Urinary bladder (tissue), 4 donors: ENCODE measurements around the gene GLCE. TPM values are rescaled to one million over a fixed set of nuclear protein-coding genes. Genes with fewer than 3 reads are reported as not detected.
"Not testable (repeated sequence)": the region's sequence is repeated elsewhere in the genome, so short reads cannot be mapped to it uniquely, and the experiment has no call there.

ENCODE experiments used
- DNase-seq: peaks from one replicate; pipeline ENCODE4 v3.0.0-alpha.2; 2015; ENCODE audit errors: extremely low spot score
- H3K27ac ChIP-seq: one replicate; pipeline ENCODE4 v1.5.1; 2013; ENCODE audit warnings: low read depth, mild to moderate bottlenecking, moderate library complexity
- H3K36me3 ChIP-seq: one replicate; pipeline ENCODE4 v1.6.1; 2013; ENCODE audit warnings: mild to moderate bottlenecking, moderate library complexity; ENCODE audit not compliant: insufficient read depth
- H3K4me1 ChIP-seq: one replicate; pipeline ENCODE4 v1.6.1; 2013; ENCODE audit warnings: mild to moderate bottlenecking, moderate library complexity; ENCODE audit not compliant: insufficient read depth
- H3K4me3 ChIP-seq: one replicate; pipeline ENCODE4 v1.5.1; 2013; ENCODE audit warnings: low read depth, low read length
- WGBS: extraction: QIAGEN DNeasy Blood & Tissue Kit; methylation state at CpG from one replicate; pipeline ENCODE4 v1.1.7; 2013; 5-methylcytosine and 5-hydroxymethylcytosine counted together
- polyA plus RNA-seq: library from polyadenylated mRNA; stranded (reverse); fragments of 200-250 nt; gene quantifications from one replicate; pipeline ENCODE4 v1.2.3, GENCODE V29; 2013
- total RNA-seq: library from RNA; depleted of rRNA; stranded (reverse); fragments of >200 nt; gene quantifications from one replicate; pipeline ENCODE4 v1.2.3, GENCODE V29; 2014
- donor health status: healthy with polysubstance abuse.
- donor health status: healthy.

Gene GLCE
- total and polyA plus RNA-seq, 2 donors, result 9.6 to 44.4 TPM

DNA sequence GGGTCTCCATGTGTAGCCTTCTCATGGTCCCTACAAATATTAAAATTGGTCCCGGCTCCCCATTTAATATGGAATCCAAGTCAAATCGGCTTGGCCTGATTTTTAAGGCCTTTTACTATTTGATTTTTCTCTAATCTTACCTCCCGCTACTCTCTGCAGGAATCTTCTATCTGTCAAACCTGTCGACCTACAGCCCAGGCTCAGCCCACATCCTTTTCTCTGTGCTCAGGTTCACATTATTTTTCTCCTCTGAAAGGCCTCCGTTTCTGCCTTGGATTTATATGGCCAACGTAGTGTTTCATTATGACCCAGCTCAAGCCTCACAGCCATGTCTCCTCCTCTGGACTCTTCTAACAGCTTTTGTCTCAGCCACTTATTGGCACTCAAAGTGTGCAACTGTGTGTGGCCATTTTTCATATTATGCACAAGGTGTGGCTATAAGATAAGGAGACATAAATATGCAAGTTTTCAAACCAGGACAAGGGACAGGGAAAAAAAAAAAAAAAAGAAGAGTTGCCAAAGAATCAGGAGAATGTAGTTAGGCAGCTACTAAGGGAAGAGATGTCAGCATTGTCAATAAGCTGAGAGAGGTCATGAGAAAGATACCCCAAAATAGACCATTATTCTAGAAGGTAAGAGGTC is 2.1 kb upstream of the GLCE start:
- H3K36me3 ChIP-seq, result no peaks in the 10 kb centered on the region
- H3K4me1 ChIP-seq, result no peaks in the 10 kb centered on the region
- 81% methylated on average over 6 of the region's 6 CpGs for WGBS
- H3K27ac ChIP-seq, result no peak overlapping the region
- H3K4me3 ChIP-seq, result no peak overlapping the region
- DNase-seq, result no peak

DNA sequence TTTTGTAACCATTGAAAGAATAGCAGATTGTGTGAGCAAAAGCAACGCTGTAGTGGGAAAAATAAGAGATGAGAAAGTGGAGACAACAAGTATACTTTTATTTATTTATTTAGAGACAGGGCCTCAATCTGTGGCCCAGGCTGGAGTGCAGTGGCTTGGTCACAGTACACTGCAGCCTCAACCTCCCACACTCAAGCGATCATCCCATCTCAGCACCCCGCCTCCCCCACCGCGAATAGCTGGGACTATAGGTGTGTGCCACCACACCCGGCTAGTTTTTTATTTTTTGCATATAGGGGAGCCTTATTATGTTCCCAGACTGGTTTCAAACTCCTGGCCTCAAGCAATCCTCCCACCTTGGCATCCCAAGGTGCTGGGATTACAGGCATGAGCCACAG is 1.6 kb upstream of the GLCE start:
- Histone ChIP-seq H3K36me3 (no peaks in the 10 kb centered on the region), H3K4me1 (no peaks in the 10 kb centered on the region), H3K27ac (no peak overlapping the region), H3K4me3 (no peak overlapping the region)
- 92% methylated on average over 6 of the region's 6 CpGs for whole genome bisulfite sequencing
- no peak for DNase-seq

DNA sequence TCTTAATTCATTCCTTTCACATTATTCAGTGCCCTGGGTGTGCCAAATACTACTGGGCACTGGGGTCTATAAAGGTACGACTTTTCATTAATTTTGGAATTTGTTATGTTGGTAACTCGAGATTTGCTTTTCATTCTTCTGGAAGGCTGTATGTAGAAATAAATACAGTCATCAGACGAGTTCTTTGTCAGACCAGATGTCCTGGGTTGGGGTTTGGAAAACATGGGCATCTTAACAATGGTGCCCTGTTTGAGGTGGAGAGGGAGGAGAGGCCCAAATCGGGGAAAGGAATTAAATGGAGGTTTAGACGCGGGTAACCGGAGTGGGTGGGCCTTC is 662 bp upstream of the GLCE start:
- peak overlapping the region; percentile 87 for H3K4me3 ChIP-seq
- H3K27ac ChIP-seq, result peak overlapping the region; percentile 60
- WGBS, result 25% methylated on average over 7 of the region's 7 CpGs
- H3K4me1 ChIP-seq, result no peaks in the 10 kb centered on the region
- no peak for DNase-seq
- no peaks in the 10 kb centered on the region for H3K36me3 ChIP-seq

DNA sequence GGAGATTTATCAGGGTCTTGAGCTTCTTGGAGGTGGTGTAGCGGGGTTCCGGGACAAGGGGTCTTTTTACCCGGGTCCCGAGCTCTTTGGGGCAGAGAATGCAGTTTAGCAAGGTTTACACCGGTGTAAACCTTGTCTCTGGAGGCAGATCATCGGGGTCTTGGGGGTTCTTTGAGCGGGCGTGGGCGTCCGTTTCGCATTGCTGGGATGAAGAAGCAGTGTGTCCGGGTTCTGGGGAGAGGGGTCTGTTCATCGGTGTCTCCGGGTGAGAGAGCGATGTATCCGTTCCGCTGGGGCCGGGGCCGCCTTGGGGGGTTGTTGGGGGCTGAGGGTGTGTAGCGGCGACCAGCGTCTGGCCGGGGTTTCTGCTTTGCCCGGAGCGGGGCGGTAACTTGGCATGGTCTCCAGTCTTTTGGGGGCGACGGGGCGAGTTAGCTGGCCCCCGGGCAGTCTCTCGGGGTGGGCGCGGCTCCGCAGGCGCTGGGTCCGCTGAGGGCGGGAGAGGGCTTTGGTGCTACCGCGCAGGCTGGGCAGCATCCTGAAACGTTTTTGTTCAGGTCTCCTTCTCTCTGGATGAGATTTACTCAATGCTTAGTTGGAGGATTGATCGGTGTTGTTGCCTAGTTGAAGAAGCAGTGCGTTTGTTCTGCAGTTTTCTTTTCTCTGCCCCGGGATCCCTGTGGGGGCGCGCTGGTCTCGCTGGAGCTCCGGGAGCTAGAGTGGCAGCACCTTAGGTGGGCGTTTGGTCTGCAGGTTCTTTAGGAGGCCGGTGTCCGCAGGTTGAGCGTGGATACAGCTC is 843 bp downstream of the GLCE start:
- under 1% methylated on average over 51 of the region's 51 CpGs for WGBS
- no peaks in the 10 kb centered on the region for H3K4me1 ChIP-seq
- DNase-seq, result no peak
- no peaks in the 10 kb centered on the region for H3K36me3 ChIP-seq
- H3K4me3 ChIP-seq, result peak overlapping the region; percentile 87
- no peak overlapping the region for H3K27ac ChIP-seq

DNA sequence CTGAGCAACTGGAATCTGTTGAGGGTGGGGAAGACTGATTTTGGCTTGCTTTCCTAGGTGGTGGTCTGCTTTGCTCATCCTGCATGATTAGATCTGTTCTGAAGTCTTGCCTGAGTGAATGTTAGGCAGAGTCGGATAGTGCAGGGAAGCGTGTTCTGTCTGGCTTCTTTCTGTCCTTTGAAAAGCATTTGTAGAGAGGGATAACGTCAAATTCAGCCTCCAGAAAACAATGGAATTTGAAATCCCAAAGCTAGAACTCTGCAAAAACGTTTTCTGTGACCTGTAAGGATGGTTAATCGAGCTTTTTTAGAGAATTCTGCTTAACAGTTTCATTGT is 1.4 kb downstream of the GLCE start:
- peak overlapping the region; percentile 87 for H3K4me3 ChIP-seq
- 28% methylated on average over 5 of the region's 5 CpGs for WGBS
- no peak for DNase-seq
- no peak overlapping the region for H3K27ac ChIP-seq
- H3K4me1 ChIP-seq, result no peaks in the 10 kb centered on the region
- H3K36me3 ChIP-seq, result no peaks in the 10 kb centered on the region

DNA sequence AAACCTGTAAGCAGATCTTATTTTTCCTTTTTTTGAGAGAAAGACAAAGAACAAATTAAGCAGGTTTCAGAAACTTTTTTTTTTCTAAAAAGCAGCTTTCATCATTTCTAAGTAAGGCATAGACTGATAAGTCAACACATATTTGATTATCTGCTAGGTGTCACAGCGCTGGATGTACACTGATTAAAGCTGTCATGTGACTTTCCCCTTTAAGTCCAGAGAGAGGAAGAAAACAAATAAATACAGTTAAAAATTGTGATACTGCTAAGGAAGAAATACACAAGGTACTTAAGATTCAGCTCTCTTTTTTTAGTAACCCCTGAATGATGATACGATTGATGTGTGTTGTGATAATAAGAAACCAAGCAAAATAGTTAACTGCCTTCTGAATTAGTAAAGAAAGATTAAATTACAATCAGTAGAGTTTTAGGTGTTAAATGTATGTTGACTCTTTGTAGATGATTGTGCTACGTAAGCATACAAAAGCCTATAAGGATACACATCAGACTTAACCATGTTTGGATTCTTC is 2.8 kb downstream of the GLCE start:
- Histone ChIP-seq H3K27ac (no peak overlapping the region), H3K4me1 (no peaks in the 10 kb centered on the region), H3K36me3 (no peaks in the 10 kb centered on the region), H3K4me3 (no peak overlapping the region)
- DNase-seq, result no peak
- WGBS, result 96% methylated on average over 3 of the region's 3 CpGs

DNA sequence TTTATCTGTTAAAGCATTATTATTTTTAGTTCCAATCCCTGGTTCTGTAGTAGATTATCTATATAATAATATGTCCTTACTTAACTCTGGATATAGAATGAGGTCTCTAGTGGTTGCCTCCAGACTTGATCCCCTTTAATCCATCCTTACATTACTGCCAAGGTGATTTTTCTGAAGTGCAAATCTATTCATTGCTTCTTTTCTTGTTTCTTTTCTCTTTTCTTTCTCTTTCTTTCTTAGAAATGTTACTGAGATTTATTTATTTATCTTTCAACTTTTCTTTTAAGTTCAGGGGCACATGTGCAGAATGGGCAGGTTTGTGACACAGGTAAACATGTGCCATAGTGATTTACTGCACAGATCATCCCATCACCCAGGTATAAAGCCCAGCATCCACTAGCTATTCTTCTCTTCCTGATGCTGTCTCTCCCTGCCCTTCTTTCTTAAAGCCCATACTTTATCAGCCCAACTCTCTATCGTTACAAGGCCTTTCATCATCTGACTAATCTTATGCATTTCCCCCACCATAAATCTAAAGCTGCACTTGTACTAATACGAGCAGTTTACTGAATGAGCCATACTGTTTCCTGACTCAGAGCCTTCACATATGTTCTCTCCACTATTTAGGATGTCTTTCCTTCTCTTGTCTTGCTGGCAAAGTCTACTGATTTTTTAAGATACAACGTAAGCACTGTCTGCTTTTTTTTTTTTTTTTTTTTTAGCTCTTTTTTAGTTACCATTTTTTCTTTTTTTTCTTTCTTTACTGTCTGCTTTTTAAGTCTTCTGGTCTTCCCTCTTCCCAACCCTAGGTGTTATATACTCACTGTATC is 4.6 kb downstream of the GLCE start:
- Histone ChIP-seq H3K27ac (no peak overlapping the region), H3K36me3 (no peaks in the 10 kb centered on the region), H3K4me3 (no peak overlapping the region), H3K4me1 (no peaks in the 10 kb centered on the region)
- DNase-seq, result no peak
- 58% methylated on average over 3 of the region's 3 CpGs for WGBS

DNA sequence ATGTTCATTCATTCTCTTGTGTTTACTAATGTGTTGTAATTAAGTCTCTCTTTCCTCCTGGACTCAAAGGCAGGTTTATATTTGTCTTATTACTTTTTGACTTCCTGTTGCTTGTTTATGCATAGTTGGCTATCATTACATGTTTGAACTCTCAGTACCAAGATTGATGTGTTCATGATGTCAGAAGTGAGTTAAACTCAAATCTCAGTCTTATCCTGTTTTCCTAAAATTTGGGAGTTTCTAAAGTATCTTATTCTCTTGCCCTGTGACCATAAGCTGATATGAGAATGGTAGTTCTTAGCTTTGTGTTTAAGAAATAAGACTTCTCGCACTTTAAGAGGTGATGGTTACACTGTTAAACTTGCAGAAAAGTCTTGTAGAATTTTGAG is 5.2 kb downstream of the GLCE start:
- no peak overlapping the region for H3K4me3 ChIP-seq
- H3K27ac ChIP-seq, result no peak overlapping the region
- 98% methylated on average over 1 of the region's 1 CpG for whole genome bisulfite sequencing
- DNase-seq, result no peak
- no peaks in the 10 kb centered on the region for H3K4me1 ChIP-seq
- H3K36me3 ChIP-seq, result no peaks in the 10 kb centered on the region

DNA sequence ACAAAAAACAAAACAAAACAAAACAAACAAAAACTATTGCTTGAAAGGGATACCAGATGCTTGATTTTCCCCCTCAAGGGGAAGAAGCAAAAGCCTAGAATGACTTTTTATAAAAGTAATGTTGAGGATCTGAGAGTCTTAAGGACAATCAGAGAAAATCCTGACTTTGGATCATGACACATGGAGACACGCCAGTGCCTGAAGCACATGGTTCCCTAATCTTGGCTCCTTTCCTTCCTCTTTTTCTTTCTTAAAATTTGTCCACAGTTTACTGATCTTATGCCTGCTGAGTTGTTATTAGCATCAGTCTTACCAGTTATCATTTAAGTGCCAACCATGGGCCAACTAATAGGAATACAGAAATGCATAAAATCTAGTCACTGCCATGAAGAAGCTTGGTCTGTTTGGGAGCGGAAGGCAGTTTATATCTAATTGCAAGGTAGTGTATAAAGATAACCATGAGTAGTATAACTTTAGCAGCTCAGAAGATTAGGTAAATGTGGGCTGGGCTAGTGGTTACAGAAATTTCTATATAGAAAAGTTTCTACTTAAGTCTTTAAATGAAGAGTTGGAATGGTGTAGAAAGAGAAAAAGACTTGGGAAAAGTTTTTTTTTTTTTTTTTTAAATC is 6.9 kb downstream of the GLCE start:
- Histone ChIP-seq H3K36me3 (no peaks in the 10 kb centered on the region), H3K27ac (no peak overlapping the region), H3K4me1 (no peaks in the 10 kb centered on the region), H3K4me3 (no peak overlapping the region)
- WGBS, result 82% methylated on average over 2 of the region's 2 CpGs
- no peak for DNase-seq

DNA sequence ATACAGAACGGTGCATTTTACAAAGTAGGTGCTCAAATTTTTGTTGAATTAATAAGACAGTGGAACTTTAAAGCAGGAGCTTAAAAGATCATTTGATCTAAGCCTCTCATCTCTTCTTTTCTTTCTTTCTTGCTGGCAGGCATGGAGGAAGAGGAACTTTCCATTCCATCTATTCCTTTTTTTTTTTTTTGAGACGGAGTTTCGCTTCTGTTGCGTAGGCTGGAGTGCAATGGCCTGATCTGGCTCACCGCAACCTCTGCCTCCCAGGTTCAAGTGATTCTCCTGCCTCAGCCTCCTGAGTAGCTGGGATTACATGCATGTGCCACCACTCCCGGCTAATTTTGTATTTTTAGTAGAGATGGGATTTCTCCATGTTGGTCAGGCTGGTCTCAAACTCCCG is 7.9 kb downstream of the GLCE start:
- WGBS, result 94% methylated on average over 7 of the region's 7 CpGs
- H3K36me3 ChIP-seq, H3K27ac ChIP-seq, H3K4me1 ChIP-seq, DNase-seq, H3K4me3 ChIP-seq: not testable (repeated sequence)

DNA sequence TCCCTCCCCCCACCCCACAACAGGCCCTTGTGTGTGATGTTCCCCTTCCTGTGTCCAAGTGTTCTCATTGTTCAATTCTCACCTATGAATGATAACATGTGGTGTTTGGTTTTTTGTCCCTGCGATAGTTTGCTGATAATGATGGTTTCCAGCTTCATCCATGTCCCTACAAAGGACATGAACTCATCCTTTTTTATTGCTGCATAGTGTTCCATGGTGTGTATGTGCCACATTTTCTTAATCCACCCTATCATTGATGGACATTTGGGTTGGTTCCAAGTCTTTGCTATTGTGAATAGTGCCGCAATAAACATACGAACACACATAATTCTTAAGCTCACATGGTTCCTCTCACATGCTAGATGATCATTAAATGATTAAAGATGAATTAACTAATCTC is 9.1 kb downstream of the GLCE start:
- H3K36me3 ChIP-seq, H3K4me3 ChIP-seq, DNase-seq, H3K27ac ChIP-seq, H3K4me1 ChIP-seq: not testable (repeated sequence)
- WGBS, result 98% methylated on average over 3 of the region's 3 CpGs

DNA sequence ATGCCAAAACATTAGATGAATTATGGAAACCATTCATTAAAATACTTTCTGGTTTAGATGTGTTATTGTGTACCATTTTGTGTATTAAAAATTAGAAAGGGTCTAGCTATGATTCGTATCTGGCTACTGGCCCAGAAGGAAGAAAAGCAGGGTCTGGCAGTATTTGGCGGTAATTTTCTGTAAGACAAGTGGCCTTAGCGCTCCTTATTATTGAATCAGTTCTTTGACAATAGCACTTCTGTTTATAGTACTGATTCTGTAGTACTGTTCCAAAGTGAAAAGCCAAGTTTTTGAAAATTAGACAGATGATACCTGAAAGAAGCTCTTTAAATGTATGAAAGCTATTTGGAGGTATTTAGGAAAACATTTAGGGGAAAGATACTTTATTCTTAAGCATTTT is 10.2 kb downstream of the GLCE start:
- DNase-seq, result no peak
- Histone ChIP-seq H3K27ac (no peak overlapping the region), H3K4me1 (no peaks in the 10 kb centered on the region), H3K4me3 (no peak overlapping the region), H3K36me3 (no peaks in the 10 kb centered on the region)
- 74% methylated on average over 3 of the region's 3 CpGs for WGBS

DNA sequence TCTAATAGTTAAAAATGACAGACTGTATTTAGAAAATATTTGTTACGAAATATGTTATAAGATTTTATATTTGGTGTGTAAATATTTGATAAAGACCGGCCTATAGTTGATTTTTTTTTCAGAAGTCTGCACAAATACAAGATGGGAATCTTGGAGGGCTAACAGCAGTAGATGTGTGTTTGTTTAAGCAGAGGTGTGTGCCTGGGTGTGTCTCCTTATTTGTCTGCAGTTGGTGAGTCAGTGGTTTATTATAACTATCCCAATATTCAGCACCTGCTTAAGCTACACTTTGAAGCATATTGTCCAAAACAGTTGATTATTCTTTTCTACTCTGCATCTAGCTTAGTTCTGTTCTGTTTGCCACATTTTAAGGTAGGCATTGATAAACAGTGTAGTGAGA is 12.4 kb downstream of the GLCE start:
- no peaks in the 10 kb centered on the region for H3K4me1 ChIP-seq
- no peak overlapping the region for H3K27ac ChIP-seq
- no peaks in the 10 kb centered on the region for H3K36me3 ChIP-seq
- no peak for DNase-seq
- WGBS, result 77% methylated on average over 2 of the region's 2 CpGs
- H3K4me3 ChIP-seq, result no peak overlapping the region
